Loucy (cell line): ENCODE results near the gene MINK1.
"Not testable (repeated sequence)": the region's sequence is repeated elsewhere in the genome, so short reads cannot be mapped to it uniquely, and the experiment has no call there.

Experiments
- H2AFZ ChIP-seq: fragments of 200-600 bp; sonication (generic); 2 replicates; pipeline ENCODE4 v1.6.0; 2016; ENCODE audit warnings: antibody characterized with exemption, mild to moderate bottlenecking, low read length, moderate library complexity
- H3F3A ChIP-seq: fragments of 200-600 bp; 2 replicates; pipeline ENCODE4 v1.6.0; 2016; ENCODE audit warnings: antibody characterized with exemption, low read depth, mild to moderate bottlenecking
- H3K27me3 ChIP-seq: fragments of 200-600 bp; sonication (generic); 2 replicates; pipeline ENCODE4 v1.6.1; 2014; ENCODE audit warnings: low read length, mild to moderate bottlenecking; ENCODE audit not compliant: insufficient read depth, poor library complexity, severe bottlenecking
- H3K36me3 ChIP-seq: fragments of 200-600 bp; sonication (generic); 2 replicates; pipeline ENCODE4 v1.6.1; 2016; ENCODE audit warnings: low read length; ENCODE audit not compliant: insufficient read depth
- H3K4me1 ChIP-seq: fragments of 200-600 bp; sonication (generic); 2 replicates; pipeline ENCODE4 v1.5.1; 2014; ENCODE audit warnings: low read length, mild to moderate bottlenecking; ENCODE audit not compliant: insufficient read depth, poor library complexity, severe bottlenecking
- H3K4me2 ChIP-seq: fragments of 200-600 bp; sonication (generic); 2 replicates; pipeline ENCODE4 v1.6.0; 2014; ENCODE audit warnings: antibody characterized with exemption, low read length, low read depth, mild to moderate bottlenecking; ENCODE audit not compliant: poor library complexity, severe bottlenecking
- H3K4me3 ChIP-seq: fragments of 200-600 bp; sonication (generic); 2 replicates; pipeline ENCODE4 v1.5.1; 2014; ENCODE audit warnings: low read length, mild to moderate bottlenecking, mixed read lengths; ENCODE audit not compliant: poor library complexity, severe bottlenecking
- H3K79me2 ChIP-seq: fragments of 200-600 bp; sonication (generic); 2 replicates; pipeline ENCODE4 v1.6.1; 2014; ENCODE audit warnings: low read length; ENCODE audit not compliant: insufficient read depth
- H3K9ac ChIP-seq: fragments of 200-600 bp; sonication (generic); 2 replicates; pipeline ENCODE4 v1.6.0; 2014; ENCODE audit warnings: mild to moderate bottlenecking, low read depth, low read length, moderate library complexity; ENCODE audit not compliant: poor library complexity, severe bottlenecking
- H3K9me2 ChIP-seq: fragments of 200-600 bp; sonication (generic); replicated peaks from 2 replicates; pipeline ENCODE4 v1.6.1; 2016; ENCODE audit warnings: low read depth, low read length, mixed read lengths
- H3K9me3 ChIP-seq: fragments of 200-600 bp; sonication (generic); 2 replicates; pipeline ENCODE4 v1.6.1; 2014; ENCODE audit warnings: mild to moderate bottlenecking, antibody characterized with exemption, low read length, low read depth; ENCODE audit not compliant: insufficient read depth
- H4K20me1 ChIP-seq: fragments of 200-600 bp; sonication (generic); 2 replicates; pipeline ENCODE4 v1.6.0; 2014; ENCODE audit warnings: antibody characterized with exemption, low read length, mild to moderate bottlenecking; ENCODE audit not compliant: insufficient read depth, poor library complexity, severe bottlenecking
- CTCF ChIP-seq: fragments of 200-600 bp; sonication (generic); conservative IDR thresholded peaks from 2 replicates; pipeline ENCODE4 v1.5.1; 2014; ENCODE audit warnings: mild to moderate bottlenecking, antibody characterized with exemption, low read length
- EZH2phosphoT487 ChIP-seq: fragments of 200-600 bp; IDR thresholded peaks from 2 replicates; pipeline ENCODE4 v1.6.1; 2018; ENCODE audit warnings: antibody characterized with exemption, mild to moderate bottlenecking, moderate library complexity, borderline replicate concordance

Gene MINK1

GRCh38 chr17:4908711-4909496, 75.8 kb downstream of the MINK1 start:
- H3K27me3 ChIP-seq: no peaks in the 10 kb centered on the region
- H3K4me1 ChIP-seq: peaks cover 6% of the 10 kb centered on the region
- no peaks in the 10 kb centered on the region for H3K79me2 ChIP-seq
- no peaks in the 10 kb centered on the region for H3K9me3 ChIP-seq
- H3K9me2 ChIP-seq: no peaks in the 10 kb centered on the region
- TF ChIP-seq EZH2phosphoT487 (no peak), CTCF (peak; percentile 87)
- no peaks in the 10 kb centered on the region for H3K36me3 ChIP-seq
- no peak overlapping the region for H3K4me3 ChIP-seq
- no peaks in the 10 kb centered on the region for H4K20me1 ChIP-seq
- no peak overlapping the region for H3K9ac ChIP-seq
- H3F3A ChIP-seq: no peaks in the 10 kb centered on the region
- H3K4me2 ChIP-seq: peak overlapping the region; percentile 57
- peak overlapping the region; percentile 61 for H2AFZ ChIP-seq

GRCh38 chr17:4913994-4914393, 80.9 kb downstream of the MINK1 start:
- Histone ChIP-seq H3K9me3 (no peaks in the 10 kb centered on the region), H3K27me3 (no peaks in the 10 kb centered on the region), H3K9ac (no peak overlapping the region), H3K36me3 (no peaks in the 10 kb centered on the region), H3K4me3 (no peak overlapping the region), H2AFZ (no peak overlapping the region), H3K4me1 (peaks cover under 1% of the 10 kb centered on the region), H4K20me1 (no peaks in the 10 kb centered on the region), H3K9me2 (no peaks in the 10 kb centered on the region), H3F3A (no peaks in the 10 kb centered on the region), H3K79me2 (no peaks in the 10 kb centered on the region), H3K4me2 (no peak overlapping the region)
- TF ChIP-seq CTCF (no peak), EZH2phosphoT487 (no peak)

- H3K4me2 ChIP-seq, H3K9me2 ChIP-seq, H3K27me3 ChIP-seq, H2AFZ ChIP-seq, H3F3A ChIP-seq, H3K9ac ChIP-seq, H4K20me1 ChIP-seq, H3K79me2 ChIP-seq, H3K4me1 ChIP-seq, H3K36me3 ChIP-seq, H3K4me3 ChIP-seq, H3K9me3 ChIP-seq: not testable (repeated sequence)
These were observed 81.4 kb downstream of the MINK1 start for GRCh38 chr17:4914551-4914950.

- Histone ChIP-seq H3F3A (no peaks in the 10 kb centered on the region), H3K4me3 (no peak overlapping the region), H2AFZ (no peak overlapping the region), H3K4me2 (no peak overlapping the region), H3K79me2 (no peaks in the 10 kb centered on the region), H3K9ac (no peak overlapping the region), H3K9me3 (no peaks in the 10 kb centered on the region), H3K9me2 (no peaks in the 10 kb centered on the region), H4K20me1 (no peaks in the 10 kb centered on the region), H3K36me3 (no peaks in the 10 kb centered on the region), H3K27me3 (no peaks in the 10 kb centered on the region), H3K4me1 (no peaks in the 10 kb centered on the region)
- TF ChIP-seq CTCF: no peak
- TF ChIP-seq EZH2phosphoT487: no peak
These were observed 86.4 kb downstream of the MINK1 start for GRCh38 chr17:4919511-4920047.
